GM21360 (cell line): Measurements from ENCODE around the gene CYS1.
"Not testable (repeated sequence)": the region's sequence is repeated elsewhere in the genome, so short reads cannot be mapped to it uniquely, and the experiment has no call there.

Experiments used
- ATAC-seq: cut with Tn5 transposase; IDR thresholded peaks from one replicate; pipeline ENCODE4 v1.9.1; 2021; ENCODE audit warnings: mild to moderate bottlenecking, moderate library complexity; ENCODE audit not compliant: unreplicated experiment

CYS1 gene

GRCh38 chr2:10094271-10094814 lies 14.1 kb upstream of the CYS1 start:
- no peak for ATAC-seq

GRCh38 chr2:10091889-10092244 lies 11.7 kb upstream of the CYS1 start:
- ATAC-seq: not testable (repeated sequence)

- ATAC-seq: no peak
Observed at GRCh38 chr2:10091182-10091888, 11.1 kb upstream of the CYS1 start.

- no peak for ATAC-seq
Observed at GRCh38 chr2:10089565-10090190, 9.5 kb upstream of the CYS1 start.

- no peak for ATAC-seq
Observed at GRCh38 chr2:10087360-10087759, 7.1 kb upstream of the CYS1 start.

GRCh38 chr2:10086950-10087349 lies 6.7 kb upstream of the CYS1 start:
- no peak for ATAC-seq

GRCh38 chr2:10085668-10086059 lies 5.5 kb upstream of the CYS1 start:
- ATAC-seq: no peak

- no peak for ATAC-seq
Observed at GRCh38 chr2:10085043-10085667, 4.9 kb upstream of the CYS1 start.

GRCh38 chr2:10084223-10084865 lies 4.1 kb upstream of the CYS1 start:
- no peak for ATAC-seq

GRCh38 chr2:10083692-10084211 lies 3.5 kb upstream of the CYS1 start:
- ATAC-seq: no peak

- ATAC-seq: no peak
Observed at GRCh38 chr2:10083046-10083445, 2.8 kb upstream of the CYS1 start.

- ATAC-seq: peak; percentile 26
Observed at GRCh38 chr2:10080536-10081304, 509 bp upstream of the CYS1 start.

- peak; percentile 30 for ATAC-seq
Observed at GRCh38 chr2:10079266-10079869, 843 bp downstream of the CYS1 start.

GRCh38 chr2:10078704-10079265 lies 1.4 kb downstream of the CYS1 start:
- ATAC-seq: peak; percentile 1

- no peak for ATAC-seq
Observed at GRCh38 chr2:10078001-10078400, 2.2 kb downstream of the CYS1 start.

- no peak for ATAC-seq
Observed at GRCh38 chr2:10076988-10077527, 3.2 kb downstream of the CYS1 start.

GRCh38 chr2:10076511-10076910 lies 3.7 kb downstream of the CYS1 start:
- ATAC-seq: no peak

GRCh38 chr2:10075571-10076209 lies 4.5 kb downstream of the CYS1 start:
- ATAC-seq: no peak

- ATAC-seq: no peak
Observed at GRCh38 chr2:10075101-10075500, 5.1 kb downstream of the CYS1 start.
